ENCODE results near the gene IL22RA2.

IL22RA2 gene

GRCh38 chr6:137193256-137194070 lies 20.0 kb upstream of the IL22RA2 start:
- DNase-seq = no peak

- no peak for DNase-seq
Observed at GRCh38 chr6:137192821-137193220, 19.4 kb upstream of the IL22RA2 start.

GRCh38 chr6:137191670-137192069 lies 18.2 kb upstream of the IL22RA2 start:
- no peak for DNase-seq

GRCh38 chr6:137191236-137191635 lies 17.8 kb upstream of the IL22RA2 start:
- DNase-seq = no peak

DNA sequence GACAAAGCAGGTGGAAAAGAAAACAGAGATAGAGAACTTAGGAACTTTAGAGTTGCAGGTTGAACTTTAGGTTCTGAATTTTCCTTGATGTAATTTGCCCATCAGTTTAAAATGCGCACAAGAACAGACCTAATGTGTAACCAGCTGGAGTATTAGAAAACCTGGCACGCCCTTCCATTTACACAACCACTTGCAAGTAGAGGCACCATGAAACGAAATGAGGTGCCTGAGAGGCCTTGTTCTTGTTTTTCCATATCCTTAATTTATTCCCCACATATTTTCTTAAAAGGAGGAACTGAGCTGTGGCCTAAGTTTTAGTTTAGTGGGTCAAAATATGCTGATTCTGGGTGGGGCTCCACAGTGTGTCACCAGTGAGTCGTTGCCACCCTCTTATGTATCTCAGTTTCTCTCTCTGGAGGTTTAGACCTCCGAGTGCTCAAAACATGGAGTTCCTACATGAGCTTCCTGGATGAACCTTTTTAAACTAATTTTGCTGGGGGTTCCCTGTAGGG lies 17.2 kb upstream of the IL22RA2 start:
- DNase-seq = no peak

DNA sequence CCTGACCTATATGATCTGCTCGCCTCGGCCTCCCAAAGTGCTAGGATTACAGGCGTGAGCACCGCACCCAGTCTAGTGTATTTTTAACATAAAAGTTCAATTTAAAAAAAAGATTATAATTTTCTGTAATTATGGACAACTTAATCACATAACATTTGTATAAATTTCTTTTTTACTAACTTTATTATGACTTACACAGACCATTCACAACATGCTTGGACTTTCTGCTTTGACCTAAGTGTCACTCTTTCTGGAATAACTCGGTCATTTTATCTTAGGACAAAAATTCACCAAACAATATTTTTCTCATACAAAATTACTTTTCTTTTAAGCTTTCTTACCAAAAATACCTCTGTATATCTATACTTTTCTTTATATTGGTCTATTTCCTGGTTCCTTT lies 15.4 kb upstream of the IL22RA2 start:
- no peak for DNase-seq

GRCh38 chr6:137185290-137185689 lies 11.8 kb upstream of the IL22RA2 start:
- no peak for DNase-seq

DNA sequence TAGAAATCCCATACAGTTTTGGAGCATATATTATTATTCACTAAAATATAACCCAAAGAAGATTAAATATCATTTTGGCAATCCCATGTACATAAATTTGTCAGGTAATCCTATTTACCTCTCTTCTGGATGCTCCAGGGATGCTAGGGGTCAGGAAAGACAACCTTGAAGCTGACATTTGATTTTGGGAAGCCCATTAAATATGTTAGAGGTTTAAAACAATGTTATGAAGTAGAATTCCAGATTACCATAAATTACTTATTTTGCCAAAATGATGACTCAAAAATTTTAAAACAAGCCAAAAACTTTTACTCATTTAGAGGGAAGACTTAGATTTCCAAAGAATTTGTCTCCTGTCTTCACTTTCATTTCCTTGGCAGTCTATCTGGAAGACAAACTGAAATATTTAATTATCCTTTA lies 9.2 kb upstream of the IL22RA2 start:
- DNase-seq = no peak

GRCh38 chr6:137181891-137182653 lies 8.6 kb upstream of the IL22RA2 start:
- no peak for DNase-seq

DNA sequence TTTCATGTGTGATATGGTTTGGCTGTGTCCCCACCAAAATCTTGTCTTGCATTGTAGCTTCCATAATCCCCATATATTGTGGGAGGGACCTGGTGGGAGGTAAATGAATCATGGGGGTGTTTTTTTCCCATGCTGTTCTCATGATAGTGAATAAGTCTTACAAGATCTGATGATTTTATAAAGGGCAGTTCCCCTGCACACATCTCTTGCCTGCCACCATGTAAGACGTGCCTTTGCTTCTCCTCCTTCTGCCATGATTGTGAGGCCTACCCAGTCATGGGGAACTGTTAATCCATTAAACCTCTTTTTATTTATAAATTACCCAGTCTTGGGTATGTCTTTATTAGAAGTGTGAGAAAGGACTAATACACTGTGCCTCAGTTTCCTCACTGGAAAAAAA lies 4.2 kb upstream of the IL22RA2 start:
- no peak for DNase-seq

DNA sequence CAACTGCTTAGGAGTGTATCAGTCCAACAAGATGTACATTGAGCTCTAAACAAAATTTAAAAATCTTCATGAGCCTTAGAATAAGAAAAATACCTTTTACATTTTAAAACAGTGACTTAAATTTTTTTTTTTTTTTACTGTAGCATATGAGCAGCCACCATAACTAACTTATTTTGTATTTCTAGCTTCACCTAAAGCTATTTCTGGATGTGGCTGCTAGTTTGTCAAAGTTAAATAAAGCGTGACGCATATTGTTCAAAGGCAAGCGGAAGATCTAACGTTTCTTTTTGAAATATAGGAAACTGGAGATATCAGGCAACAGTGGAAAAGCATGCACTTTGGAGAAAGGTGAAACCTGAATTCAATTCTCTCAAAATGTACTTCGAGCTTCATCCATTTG lies 3.3 kb upstream of the IL22RA2 start:
- no peak for DNase-seq

- DNase-seq = no peak
Observed at GRCh38 chr6:137175868-137176245, 2.4 kb upstream of the IL22RA2 start.

DNA sequence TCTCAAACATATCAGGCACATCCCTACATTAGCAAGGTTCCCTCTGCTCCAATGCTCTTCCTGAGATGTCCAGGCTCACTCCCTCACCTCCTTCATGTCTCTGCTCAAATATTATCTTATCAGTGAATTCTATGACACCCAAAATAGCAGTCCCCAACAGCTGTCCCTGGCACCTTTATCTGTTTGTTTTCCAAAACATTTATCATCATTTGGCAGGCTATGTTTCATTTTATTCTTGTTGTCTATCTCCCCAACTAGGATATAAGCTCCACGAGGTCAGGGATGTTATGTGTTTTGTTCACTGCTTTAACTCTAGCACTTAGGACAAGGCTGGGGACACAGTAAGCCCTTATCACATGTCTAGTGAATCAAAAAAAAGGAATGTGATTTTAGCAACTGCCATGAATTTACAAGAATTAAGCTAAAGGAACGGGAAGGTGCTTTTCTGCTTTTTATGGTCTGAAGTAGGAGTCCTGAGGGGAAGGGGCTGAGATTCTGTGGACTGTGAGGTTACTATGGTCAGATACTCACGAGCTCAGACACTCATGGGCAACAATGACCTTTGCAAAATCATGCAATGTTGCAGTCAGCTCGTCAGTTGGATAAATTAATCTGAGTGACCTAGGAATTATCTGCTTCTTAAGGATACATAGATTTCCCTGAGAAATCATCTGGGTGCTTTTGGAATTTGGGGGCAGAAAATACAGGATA lies 1.9 kb upstream of the IL22RA2 start:
- no peak for DNase-seq

GRCh38 chr6:137172734-137173431 lies 561 bp downstream of the IL22RA2 start:
- no peak for DNase-seq

DNA sequence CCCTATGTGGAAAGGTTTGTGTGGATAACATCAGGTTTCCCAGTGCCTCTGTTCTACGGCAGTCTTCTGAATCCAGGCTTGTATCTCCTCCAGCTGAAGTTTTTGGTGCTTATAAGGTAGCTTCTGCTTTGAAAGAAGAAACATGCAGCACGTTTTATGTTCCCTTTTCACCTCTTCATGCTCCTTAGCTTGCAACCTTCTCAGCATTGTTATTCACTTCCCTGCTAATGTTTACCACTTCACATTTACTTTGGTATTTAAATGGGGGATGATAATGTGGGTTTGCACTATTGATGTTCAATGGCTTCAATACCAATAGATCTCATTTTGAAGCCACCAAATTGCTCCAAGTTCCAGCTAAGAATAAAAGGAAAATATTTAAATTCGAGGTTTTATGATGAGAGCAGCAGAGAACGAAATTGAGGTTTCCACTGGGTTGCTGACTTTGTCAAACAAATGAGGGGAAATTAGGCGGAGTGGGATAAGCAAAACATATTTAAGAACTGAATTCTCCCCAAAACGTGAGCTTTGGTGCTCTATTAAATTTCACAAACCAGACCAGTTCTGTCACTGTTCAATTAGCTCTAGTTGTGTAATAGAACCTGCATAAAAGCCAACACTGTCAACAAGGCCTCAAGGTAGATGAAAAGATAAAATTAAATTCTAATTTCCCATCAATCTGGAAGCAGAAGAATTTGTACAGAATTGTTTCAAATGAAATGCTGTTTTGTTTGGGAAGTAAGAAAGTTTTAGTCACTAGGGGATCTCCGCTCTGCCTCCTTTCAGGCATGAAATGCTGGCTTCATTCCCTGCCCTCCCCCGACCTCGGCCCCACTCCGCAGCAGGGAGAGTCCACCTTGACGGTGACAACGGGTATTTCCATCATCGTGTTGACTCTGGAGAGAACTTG lies 1.4 kb downstream of the IL22RA2 start:
- DNase-seq = no peak

- no peak for DNase-seq
Observed at GRCh38 chr6:137171053-137171374, 2.4 kb downstream of the IL22RA2 start.

DNA sequence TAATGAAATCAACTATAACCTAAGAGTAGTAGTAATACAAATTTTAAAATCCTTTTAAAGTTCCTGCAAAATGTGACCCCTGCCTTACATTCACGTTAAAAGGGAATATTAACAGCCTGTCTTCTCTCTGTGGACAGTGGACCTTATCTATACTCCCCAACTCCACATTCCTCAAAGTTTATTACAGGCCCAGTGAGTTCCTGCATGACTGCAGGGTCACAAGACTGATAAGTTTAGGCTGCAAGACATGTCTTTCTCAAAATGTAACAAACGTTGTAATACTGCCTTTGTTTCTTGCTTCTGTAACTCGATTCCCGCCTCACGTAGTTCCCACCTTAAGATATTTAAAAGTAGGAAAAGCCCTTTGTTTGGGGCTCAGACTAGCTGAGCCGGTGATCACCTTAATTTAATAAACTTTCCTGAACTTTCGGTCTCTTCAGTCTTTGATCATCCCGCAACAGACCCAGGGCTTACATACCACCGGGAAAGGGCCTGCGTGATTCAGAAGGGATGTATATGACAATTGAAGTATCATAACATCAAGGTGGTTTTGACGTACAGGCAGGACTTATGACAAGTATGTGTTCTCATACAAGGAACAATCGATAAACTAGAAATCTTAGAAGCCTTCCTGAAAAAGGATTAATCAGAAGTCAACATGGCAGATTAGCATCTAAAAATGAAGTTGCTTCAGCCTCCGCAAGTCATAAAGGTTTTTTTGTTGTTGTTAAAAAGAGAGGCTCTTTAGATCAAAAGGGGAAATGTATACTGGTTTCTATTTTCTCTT lies 3.0 kb downstream of the IL22RA2 start:
- no peak for DNase-seq

DNA sequence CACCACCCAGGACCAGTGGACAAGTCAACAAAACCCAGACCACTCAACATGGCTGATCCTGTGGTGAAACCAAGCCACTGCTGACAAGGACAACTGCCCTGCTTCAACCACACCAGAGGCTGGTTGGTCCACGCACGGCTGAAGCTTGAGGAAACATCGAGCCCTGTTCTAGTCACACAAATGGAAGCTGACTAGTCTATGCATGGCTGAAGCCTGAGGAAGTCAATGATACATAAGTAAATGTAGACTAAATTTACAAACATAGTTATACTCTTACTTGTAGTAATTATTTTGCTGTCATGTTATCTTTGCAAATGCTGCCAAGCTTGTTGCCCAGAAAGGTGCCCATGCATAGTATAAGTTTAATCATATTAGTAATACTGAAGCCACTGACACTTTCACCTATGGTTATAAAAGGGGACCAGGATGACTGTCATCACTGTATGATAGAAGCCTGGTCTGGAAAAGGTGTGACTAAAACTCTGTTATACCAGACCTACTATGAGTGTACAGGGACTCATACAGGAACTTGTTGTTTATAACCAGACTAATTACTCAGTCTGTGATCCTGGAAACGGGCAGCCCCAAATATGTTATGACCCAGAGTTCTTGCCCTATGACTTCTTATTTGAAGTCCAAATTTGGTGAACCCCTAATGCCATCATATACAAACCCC lies 5.6 kb downstream of the IL22RA2 start:
- no peak for DNase-seq

- DNase-seq = no peak
Observed at GRCh38 chr6:137166247-137167098, 7.0 kb downstream of the IL22RA2 start.
